Uterus (tissue), 2 donors: ENCODE data around the gene JOSD1.

ENCODE experiments used
- POLR2A ChIP-seq, 2 donors: fragments of 450-650 bp; IDR thresholded peaks; one replicate each; pipeline ENCODE4 v1.6.1; 2016; ENCODE audit warnings: antibody characterized with exemption in 2 of 2, mild to moderate bottlenecking in 1 of 2, moderate library complexity in 1 of 2
- TF ChIP-seq, protein P1 (sequence below), 4 experiments: fragments of 200-600 bp in 2 of 4; fragments of 450-650 bp in 2 of 4; sonication (generic) in 2 of 4; IDR thresholded peaks; one replicate each; pipeline ENCODE4 v1.5.1; 2016 to 2019; ENCODE audit warnings: antibody characterized with exemption in 4 of 4, mild to moderate bottlenecking in 2 of 4, moderate library complexity in 1 of 4

DNA sequence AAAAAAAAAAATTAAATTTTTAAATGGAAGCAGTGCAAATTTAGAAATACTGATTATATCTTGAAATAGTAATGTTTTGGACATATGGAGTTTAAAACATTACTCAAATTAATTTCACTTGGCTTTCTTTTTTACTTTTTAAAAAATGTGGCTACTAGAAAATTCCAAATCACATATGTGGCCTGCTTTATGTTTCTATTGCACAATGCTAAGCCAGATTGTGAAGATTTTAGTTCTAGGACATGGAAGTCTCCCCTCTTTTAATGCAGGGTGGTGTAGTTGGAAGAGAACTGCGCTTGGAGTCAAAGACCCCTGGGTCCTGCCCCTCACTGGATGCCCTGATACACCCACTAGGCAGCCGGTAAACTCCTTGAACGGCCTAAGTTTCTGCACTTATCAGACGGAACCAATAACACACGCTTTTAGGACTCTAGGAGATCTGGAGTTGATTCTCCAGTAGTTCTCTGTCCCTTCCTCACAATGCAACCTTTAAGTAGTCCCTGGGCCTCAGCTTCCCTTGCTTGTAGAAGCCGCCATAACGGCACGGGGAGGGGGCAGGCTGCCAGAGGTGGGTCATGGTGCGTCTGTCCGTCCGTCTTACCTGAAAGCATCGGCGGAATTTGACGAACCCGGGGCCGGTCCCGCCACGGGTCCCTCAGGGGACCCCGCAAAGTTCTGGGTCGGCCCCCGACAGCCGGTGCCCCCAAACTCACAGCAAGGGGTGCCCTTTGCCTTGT, 45.1 kb downstream of the JOSD1 start:
- TF ChIP-seq, protein P1, sequence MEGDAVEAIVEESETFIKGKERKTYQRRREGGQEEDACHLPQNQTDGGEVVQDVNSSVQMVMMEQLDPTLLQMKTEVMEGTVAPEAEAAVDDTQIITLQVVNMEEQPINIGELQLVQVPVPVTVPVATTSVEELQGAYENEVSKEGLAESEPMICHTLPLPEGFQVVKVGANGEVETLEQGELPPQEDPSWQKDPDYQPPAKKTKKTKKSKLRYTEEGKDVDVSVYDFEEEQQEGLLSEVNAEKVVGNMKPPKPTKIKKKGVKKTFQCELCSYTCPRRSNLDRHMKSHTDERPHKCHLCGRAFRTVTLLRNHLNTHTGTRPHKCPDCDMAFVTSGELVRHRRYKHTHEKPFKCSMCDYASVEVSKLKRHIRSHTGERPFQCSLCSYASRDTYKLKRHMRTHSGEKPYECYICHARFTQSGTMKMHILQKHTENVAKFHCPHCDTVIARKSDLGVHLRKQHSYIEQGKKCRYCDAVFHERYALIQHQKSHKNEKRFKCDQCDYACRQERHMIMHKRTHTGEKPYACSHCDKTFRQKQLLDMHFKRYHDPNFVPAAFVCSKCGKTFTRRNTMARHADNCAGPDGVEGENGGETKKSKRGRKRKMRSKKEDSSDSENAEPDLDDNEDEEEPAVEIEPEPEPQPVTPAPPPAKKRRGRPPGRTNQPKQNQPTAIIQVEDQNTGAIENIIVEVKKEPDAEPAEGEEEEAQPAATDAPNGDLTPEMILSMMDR (IDR thresholded peaks at IDR 0.05): no peak
- TF ChIP-seq POLR2A (IDR thresholded peaks at IDR 0.05): no peak
